GM21737 (cell line): ENCODE data around the gene GANAB.
"Not testable (repeated sequence)": the region's sequence is repeated elsewhere in the genome, so short reads cannot be mapped to it uniquely, and the experiment has no call there.

Source experiments
- ATAC-seq: cut with Tn5 transposase; IDR thresholded peaks from one replicate; pipeline ENCODE4 v1.9.1; 2021; ENCODE audit warnings: mild to moderate bottlenecking, moderate library complexity; ENCODE audit not compliant: unreplicated experiment

The GANAB gene

DNA sequence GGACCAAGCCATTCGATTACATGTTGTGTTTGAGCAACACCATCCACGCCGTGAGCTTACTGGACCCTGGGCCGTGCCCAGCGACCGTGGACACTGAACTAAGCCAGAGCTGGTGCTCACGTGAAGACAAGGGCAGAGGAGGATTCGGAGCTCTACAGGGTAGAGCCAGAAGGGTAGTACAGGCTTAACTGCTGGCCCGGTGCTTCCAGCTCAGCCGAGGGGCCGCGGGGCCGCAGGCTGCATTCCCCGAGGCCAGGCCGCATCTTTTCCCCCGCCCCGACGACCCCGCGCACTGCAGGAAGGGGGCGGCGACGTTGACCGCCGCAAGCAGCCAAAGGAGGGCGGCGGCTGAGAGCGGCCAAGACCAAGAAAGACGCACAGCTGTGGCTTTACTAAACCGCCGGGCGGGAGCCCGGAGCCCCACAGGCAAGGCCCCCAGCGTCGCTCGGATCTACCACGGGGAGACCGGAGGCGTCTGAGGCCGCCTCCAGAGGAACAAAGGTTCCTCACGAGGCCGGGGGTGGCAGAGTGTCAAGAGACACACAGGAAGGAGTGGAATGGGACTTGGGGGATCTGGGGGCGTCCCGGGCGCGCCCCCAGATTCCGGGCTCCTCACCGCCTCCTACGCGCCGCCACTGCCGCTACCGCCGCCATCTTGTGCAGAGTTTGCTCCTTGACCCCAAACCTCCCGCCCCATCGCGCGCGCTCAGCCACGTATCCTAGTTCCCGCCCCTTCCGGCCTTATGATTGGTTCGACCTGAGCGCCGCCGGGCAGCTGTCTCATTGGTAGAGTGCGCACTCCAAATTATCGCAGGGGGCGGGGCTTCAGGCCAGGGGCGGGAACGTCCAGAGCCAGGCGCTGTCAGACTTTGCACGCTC is at the start of gene GANAB:
TSS of gene GANAB (minus strand) at position 668 of the 879 bp plus-strand sequence. CDS start at position 654, 14 bp downstream.
- ATAC-seq = peak; percentile 82

DNA sequence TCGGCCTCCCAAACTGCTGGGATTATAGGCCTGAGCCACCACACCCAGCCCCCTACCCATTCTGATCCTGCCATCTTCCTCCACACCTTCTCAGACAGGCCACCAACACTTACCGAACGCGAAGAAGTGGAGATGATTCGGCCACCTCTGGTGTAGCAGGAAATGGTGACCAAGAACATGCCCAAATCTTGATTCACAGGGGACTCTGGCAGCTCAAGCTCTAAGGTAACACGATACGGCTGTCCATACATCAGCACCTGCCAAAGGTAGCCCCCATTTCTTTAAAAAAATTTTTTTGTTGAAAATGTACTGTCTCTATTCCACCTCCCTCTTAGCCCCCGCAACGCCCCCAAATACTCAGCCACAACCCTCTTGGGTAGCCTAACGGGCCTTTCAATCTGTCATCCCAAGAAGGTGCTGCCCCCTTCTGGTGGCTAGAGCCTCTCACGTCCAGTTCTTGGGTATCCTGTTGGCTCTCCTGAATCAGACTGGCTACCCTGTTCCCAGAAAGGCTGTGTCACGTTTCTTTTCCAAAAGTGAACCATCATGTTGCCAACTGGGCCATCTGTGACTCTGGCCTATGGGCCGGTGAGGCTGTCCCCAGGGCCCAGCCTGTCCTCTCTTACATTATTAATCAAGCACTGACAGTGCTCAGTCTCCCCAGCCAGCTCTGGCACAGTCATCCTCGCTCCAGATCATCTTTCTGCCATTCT is 48.2 kb upstream of the GANAB start:
- no peak for ATAC-seq

DNA sequence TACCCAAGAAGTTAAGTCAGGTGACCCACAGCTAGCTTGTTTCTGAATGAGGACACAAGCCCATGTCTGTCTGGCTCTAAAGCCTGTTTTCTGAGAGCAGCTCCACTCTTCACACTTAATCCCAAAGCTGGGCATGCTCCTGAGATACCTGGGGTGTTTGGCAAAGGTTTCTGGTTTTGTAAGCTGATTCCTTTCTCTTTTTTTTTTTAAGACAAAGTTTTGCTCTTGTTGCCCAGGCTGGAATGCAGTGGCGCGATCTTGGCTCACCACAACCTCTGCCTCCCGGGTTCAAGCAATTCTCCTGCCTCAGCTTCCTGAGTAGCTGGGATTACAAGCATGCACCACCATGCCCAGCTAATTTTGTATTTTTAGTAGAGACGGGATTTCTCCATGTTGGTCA is 47.2 kb upstream of the GANAB start:
- ATAC-seq = not testable (repeated sequence)

DNA sequence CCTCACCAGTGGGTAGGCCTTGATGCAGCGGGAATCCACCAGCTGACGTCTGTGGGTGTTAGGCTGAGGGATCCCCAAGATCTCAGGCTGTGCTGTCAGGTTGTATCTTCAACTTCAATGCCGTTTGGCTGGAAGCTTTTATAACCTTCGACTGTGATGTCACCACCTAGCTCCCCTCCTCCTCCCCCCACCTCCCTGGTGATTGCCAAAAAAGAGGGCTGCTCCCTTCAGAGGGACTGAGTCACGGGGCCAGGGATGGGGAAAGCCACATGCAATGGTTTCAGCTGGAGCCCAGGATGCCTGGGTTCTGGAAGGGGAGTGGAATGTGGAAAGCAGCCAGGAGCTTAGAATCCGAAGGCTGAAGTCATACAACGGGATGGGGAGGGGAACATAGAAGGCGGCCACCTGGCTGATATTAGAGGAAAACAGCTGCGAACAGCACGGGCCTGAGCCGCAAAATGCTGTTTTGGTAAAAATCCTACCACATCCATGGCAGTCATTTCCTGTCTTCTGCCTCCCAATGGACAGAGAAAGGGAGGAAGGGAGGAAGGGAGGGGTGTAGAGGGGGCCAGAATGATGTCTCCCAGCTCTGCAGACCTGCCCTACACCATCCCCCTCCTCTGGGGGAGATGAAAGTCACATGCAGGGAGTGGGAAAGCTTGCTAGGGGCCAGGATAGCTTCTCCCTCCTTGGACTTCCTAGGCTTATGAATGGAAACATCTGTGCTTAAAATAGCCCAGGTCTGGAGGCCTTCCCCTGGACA is 43.2 kb upstream of the GANAB start, which contains the start of gene LRRN4CL:
TSS of gene LRRN4CL (minus strand) at position 110 of the 763 bp plus-strand sequence. CDS start 1,022 bp downstream, outside the sequence.
- no peak for ATAC-seq

DNA sequence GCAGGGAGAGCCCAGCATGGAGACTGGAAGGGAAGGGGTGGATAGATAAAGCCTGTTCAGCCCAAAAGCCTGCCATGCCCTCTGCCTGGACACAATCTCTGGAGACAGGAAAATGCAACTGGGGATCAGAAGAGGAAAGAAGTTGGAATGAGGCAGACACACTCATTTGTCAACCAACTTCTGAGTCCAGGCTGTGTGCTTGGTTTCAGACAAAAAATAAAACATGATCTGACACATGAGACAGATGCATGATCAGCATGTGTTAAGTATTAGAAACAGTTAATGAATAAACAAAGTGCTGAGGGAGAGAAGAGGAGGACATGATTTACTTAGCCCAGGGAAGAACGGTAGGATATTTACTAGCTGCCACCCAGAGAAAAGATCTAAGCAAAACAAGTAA is 42.1 kb upstream of the GANAB start:
- ATAC-seq = no peak

DNA sequence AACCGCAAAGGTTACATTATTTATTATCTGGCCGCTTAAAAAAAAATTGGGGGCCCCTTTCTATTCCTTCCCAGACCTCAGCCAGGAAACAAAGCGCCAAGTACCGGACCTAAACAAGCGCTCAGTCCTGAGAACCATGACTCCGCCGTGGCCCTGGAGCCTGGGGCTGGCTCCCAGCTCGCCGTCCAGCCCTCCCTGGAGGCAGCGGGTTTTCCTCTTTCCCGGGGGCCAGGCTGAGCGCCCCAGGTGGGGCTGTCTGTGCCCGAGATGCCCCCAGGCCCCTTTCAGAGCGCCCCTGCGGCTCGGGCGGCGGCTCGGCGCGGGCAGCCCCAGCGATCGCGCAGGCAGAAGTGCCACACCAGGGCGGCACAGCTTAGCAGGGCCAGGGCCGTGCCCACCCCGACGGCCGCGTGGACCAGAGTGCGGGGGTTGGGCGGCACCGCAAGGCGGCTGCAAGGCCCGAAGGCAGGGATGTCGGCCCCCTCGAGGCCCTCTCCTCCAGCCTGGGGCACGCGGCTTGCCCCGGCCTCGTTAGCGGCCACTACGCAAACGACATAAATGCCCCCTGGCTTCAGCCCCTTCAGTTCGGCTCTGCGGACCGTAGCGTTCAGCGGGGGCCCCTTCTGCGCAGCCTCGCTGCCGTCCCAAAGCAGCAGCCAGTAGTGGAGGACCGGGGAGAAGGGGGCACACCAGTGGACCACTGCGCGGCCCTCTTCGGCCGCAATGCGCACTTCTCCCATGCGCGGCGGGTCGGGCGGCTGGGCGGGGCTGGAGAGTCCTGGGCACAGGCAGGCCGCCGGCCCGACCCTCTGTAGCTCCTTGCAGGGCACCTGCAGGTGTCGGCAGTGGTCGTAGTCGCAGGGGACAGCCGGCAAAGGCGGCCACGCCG is 41.3 kb upstream of the GANAB start:
- no peak for ATAC-seq

DNA sequence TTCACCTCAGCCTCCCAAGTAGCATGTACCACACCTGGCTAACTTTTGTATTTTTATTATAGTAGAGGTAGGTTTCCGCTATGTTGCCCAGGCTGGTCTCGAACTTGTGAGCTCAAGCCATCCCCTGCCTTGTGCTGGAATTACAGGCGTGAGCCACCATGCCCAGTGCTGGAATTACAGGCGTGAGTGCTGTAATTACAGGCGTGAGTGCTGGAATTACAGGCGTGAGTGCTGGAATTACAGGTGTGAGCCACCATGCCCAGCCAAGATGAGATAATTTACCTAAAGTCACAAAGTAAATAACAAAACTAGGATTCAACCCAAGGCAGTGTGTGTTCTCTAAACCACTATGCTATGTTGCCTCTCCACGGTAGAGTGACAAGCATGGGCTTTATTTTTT is 36.1 kb upstream of the GANAB start:
- ATAC-seq = no peak

DNA sequence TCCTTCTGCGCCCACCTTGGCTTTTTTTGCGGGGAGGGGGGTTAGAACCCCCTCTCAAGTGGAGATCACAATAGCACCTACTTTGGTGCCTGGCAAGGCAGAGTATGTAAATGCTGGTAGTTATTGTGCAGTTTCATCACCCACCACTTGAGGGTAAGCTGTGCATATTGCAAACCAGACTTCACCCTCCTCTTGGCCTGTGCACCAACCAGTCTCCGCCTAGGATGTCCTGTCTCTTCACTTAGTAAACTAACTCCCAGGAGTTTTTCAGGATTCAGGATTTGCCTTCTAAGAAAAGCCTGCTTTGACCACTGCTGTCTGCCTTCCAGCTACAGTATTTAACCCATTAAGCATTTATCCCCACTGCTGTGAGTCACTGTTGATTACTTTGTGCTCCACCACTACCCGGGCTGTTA is 34.4 kb upstream of the GANAB start:
- ATAC-seq = no peak

DNA sequence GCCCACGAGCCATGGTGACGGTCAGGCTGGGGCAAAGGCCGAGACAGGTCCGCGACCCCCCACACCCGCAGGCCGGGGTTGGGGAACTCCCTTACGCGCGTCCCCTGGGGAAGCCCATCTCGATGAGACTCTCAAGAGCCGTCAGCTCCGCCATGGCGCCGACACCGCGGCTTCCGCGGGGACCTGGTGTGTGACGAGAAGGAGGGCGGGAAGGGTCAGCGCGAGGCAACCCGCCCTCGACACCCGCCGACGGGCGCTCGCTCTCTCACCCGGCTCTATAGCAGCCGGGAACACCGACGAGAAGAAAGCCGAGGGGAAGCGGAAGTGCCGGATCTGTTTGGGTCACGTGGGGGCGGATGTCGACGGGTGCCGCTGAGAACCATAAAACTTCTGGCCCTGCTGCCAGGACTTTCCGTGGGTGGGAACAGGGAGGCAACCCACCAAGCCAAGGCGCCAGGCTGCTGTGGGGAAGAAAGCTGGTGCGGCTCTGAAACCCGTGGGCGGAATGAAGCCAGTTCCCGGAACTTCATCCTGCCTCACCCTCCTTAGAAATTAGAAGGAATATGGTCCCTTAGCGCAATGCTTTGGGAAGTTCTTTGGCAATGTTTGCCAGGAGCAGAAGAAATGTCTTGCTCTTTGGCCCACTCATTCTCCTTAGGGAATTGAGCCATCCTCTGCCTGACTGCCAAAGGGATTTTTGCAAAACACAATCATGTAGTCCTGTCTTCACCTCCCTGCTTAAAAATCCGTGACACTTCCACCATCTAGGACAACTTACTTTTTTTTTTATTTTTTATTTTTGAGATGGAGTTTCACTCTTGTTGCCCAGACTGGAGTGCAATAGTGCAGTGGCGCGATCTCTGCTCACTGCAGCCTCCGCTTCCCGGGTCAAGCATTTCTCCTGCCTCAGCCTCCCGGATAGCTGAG is 32.6 kb upstream of the GANAB start, which contains the start of gene UBXN1:
TSS of gene UBXN1 (minus strand) at position 304 of the 927 bp plus-strand sequence. CDS start at position 154, 150 bp downstream.
- peak; percentile 63 for ATAC-seq

DNA sequence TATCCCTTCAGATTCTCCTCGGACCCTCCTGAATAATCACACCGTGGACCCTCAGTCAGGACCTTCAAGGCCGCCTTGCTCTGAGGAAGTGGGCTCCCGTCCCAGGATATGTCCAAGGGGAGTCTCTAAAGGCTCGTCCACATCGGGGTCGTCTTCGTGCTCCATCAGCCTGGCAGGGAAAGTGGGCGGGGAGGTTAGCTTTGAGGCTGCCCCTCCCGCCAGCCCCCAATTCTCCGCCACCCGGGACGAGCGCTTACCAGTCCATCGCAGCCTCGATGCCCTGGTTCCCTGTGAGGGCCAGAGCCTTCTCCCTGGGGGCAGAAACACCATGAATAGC is 32.0 kb upstream of the GANAB start:
- peak; percentile 14 for ATAC-seq

DNA sequence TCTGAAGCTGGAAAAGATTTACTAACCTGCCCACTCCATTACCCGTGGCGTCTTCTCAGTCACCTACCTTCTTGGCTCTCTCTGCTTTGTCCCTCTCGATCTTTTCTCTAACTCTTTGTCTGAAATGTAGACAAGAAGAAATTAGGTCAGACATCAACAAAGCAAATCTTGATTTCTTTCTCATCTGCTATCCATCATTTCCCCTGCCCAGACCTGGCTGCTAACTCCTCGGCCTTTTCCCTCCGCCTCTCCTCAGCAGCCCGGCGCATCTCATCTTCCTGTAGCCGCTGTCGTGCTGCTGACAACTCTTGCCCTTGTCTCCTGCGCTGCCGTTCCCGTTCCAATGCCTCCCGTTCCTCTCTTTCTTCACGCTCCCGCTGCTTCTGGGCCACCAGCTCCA is 31.3 kb upstream of the GANAB start:
- no peak for ATAC-seq

DNA sequence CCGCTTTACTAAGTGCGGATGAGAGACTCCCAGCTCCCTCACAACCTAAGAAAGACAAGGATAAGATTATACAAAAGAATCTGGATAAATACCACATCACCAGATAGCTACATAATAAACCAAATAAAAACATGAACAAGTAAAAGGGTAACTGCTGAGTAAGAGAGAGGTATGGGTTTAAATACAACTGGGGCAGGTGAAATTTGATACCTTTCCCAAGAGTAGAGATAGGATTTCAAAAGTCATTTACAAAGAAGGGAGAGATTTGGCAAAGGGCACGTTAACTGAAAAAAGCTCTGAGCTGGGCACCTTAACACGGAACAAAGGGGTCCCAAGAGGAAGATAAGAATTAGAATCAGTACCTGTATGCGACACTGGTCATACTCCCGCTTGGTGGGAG is 30.7 kb upstream of the GANAB start:
- ATAC-seq = no peak

DNA sequence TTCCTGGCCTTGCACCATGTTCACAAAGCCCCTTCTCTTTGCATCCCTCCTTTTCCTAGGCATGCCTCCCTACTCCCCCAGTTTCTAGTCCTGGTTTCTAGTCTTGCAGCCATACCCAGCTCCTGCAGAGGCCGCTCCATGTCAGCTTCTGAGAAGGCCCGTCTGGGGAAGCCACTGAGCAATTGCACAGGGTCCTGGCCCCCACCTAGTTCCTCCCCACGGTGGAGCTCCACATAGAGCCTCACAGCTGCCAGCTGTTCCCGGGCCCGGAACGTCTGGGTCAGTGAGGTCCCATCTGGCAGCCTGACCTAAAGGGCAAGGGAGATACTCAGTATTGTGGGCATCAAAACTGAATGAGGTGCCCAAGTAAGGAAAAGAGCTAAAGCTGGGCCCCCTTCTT is 30.3 kb upstream of the GANAB start:
- ATAC-seq = no peak

DNA sequence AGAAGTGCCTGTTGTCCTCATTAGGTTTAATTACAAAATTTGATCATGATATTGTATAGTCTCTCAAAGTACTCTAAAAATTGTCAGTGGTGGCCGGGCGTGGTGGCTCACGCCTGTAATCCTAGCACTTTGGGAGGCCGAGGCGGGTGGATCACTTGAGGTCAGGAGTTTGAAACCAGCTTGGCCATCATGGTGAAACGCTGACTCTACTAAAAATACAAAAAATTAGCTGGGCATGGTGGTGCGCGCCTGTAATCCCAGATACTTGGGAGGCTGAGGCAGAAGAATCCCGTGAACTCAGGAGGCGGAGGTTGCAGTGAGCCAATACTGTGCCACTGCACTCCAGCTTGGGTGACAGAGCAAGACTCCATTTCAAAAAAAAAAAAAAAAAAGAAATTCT is 29.0 kb upstream of the GANAB start:
- ATAC-seq = not testable (repeated sequence)

DNA sequence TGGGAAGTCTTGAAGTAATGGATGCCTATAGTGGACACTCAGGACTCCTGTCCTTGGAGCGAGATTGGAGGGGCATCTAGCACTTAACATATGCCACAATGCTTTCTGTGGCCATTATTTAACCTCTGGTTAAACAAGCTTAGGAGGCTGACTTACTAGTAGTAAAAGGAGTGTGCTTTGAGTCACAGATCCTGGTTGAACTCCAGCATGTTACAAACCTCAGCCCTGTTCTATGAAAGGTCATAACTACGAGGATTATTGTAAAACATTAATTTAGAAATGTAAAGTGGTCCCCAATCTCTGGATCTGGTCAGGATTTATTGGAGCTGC is 26.7 kb upstream of the GANAB start:
- ATAC-seq = no peak

DNA sequence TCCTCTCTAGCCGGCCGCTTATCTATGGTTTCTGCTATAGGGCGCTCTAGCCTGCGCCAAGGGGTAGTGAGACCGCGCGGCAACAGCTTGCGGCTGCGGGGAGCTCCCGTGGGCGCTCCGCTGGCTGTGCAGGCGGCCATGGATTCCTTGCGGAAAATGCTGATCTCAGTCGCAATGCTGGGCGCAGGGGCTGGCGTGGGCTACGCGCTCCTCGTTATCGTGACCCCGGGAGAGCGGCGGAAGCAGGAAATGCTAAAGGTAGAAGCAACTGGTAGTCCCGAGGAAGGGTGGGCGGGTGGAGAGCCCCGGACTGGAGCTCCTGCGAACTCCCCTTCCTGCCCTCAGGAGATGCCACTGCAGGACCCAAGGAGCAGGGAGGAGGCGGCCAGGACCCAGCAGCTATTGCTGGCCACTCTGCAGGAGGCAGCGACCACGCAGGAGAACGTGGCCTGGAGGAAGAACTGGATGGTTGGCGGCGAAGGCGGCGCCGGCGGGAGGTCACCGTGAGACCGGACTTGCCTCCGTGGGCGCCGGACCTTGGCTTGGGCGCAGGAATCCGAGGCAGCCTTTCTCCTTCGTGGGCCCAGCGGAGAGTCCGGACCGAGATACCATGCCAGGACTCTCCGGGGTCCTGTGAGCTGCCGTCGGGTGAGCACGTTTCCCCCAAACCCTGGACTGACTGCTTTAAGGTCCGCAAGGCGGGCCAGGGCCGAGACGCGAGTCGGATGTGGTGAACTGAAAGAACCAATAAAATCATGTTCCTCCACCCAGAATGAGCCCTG is 25.4 kb upstream of the GANAB start, which contains the start of the genes LBHD1 and UQCC3:
TSS of gene LBHD1 (minus strand) at position 660 of the 782 bp plus-strand sequence. CDS start 2,236 bp downstream, outside the sequence.
TSS of gene UQCC3 (plus strand) at position 66 of the 782 bp plus-strand sequence. CDS start at position 139, 73 bp downstream.
- ATAC-seq = peak; percentile 45

DNA sequence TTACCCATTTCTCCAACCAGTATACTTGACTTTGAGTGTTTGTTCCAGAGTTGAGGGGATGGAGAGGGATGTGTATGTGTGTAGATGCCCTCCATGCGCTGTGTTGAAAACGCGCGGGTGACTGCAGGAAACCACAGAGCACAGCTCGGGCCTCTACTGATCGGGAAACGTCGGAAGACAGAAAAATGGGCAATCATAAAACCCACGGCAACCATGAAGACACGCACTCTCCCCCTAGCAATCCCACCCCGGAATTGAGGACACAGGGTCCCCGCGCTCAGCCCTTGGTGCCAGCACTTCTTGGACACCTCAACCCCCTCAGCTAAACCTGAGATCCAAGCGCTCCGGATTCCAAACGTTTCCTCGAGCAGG is 24.8 kb upstream of the GANAB start:
- no peak for ATAC-seq

DNA sequence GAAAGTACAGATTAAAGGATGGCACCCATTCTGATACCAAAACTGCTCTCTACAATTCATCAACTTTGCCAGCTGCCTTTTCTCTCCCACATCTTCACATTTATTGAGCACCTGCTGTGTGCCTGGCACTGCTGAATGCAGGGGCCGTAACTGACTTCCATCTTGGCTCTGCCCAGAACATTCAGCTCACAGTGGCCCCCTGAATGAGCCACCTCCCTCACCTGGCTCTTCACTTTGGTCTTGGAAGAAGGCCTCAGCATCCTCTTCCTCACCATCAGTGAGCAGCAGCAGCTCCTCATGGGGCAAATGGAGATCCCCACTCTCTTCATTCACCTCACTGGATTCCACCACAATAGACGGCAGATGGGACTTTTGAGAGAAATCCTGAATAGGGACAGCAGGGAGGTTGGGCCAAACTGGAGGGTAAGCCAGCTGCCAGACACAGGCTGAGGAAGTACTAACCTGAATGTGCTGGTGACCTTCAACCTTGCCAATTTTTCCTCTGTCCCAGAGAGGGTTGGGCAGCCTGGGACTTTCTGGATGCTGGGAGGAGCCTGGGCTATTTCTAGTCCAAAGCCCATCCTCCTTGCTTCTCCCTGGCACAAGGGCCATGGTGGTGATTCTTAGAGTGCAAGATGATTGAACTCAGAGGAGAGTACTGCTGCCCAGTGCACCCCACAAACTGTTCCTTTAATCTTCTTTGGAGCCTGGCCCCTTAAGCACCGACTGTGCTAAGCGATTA is 23.2 kb upstream of the GANAB start:
- ATAC-seq = no peak
